Measurements from ENCODE around the gene GFOD1.
"Not testable (repeated sequence)": the region's sequence is repeated elsewhere in the genome, so short reads cannot be mapped to it uniquely, and the experiment has no call there.

GFOD1 gene

GRCh38 chr6:13398421-13398994 lies 88.9 kb downstream of the GFOD1 start:
- no peak for DNase-seq

GRCh38 chr6:13398069-13398381 lies 89.4 kb downstream of the GFOD1 start:
- no peak for DNase-seq

- peak; percentile 60 for DNase-seq
Observed at GRCh38 chr6:13397359-13398068, 89.9 kb downstream of the GFOD1 start.

- no peak for DNase-seq
Observed at GRCh38 chr6:13396241-13396792, 91.1 kb downstream of the GFOD1 start.

- peak; percentile 50 for DNase-seq
Observed at GRCh38 chr6:13395272-13396237, 91.8 kb downstream of the GFOD1 start.

GRCh38 chr6:13392462-13392861 lies 94.9 kb downstream of the GFOD1 start:
- DNase-seq, result no peak

GRCh38 chr6:13391537-13391936 lies 95.9 kb downstream of the GFOD1 start:
- no peak for DNase-seq

- no peak for DNase-seq
Observed at GRCh38 chr6:13390658-13391057, 96.7 kb downstream of the GFOD1 start.

- DNase-seq, result not testable (repeated sequence)
Observed at GRCh38 chr6:13389237-13389636, 98.2 kb downstream of the GFOD1 start.

GRCh38 chr6:13388769-13389168 lies 98.6 kb downstream of the GFOD1 start:
- DNase-seq, result not testable (repeated sequence)

GRCh38 chr6:13384966-13385365 lies 102.4 kb downstream of the GFOD1 start:
- no peak for DNase-seq

- no peak for DNase-seq
Observed at GRCh38 chr6:13384506-13384905, 102.9 kb downstream of the GFOD1 start.

- peak; percentile 66 for DNase-seq
Observed at GRCh38 chr6:13383328-13384163, 103.9 kb downstream of the GFOD1 start.

- DNase-seq, result no peak
Observed at GRCh38 chr6:13380761-13381160, 106.6 kb downstream of the GFOD1 start.

GRCh38 chr6:13378669-13379590 lies 108.5 kb downstream of the GFOD1 start:
- DNase-seq, result no peak

- no peak for DNase-seq
Observed at GRCh38 chr6:13377054-13377758, 110.2 kb downstream of the GFOD1 start.

GRCh38 chr6:13375360-13375878 lies 112.0 kb downstream of the GFOD1 start:
- DNase-seq, result no peak

- no peak for DNase-seq
Observed at GRCh38 chr6:13373919-13374318, 113.5 kb downstream of the GFOD1 start.

- DNase-seq, result no peak
Observed at GRCh38 chr6:13373488-13373886, 113.9 kb downstream of the GFOD1 start.

- no peak for DNase-seq
Observed at GRCh38 chr6:13372688-13373487, 114.5 kb downstream of the GFOD1 start.

Measured in CD4-positive, alpha-beta T cell treated with Interleukin-15 for 1 hour (primary cell).